Right lung (tissue), 5 donors: ENCODE data around the gene REG1B. TPM values are rescaled to one million over a fixed set of nuclear protein-coding genes. Genes with fewer than 3 reads are reported as not detected.
A peak's percentile ranks its signal among the peaks of the same experiment; 100 is the strongest.
"Not testable (repeated sequence)": the region's sequence is repeated elsewhere in the genome, so short reads cannot be mapped to it uniquely, and the experiment has no call there.

Experiments
- DNase-seq, 2 donors: peaks; one replicate each; pipeline ENCODE4 v3.0.0-alpha.2; 2013
- polyA plus RNA-seq, 5 donors: library from polyadenylated mRNA; unstranded; fragments of 120-200 nt; gene quantifications; one replicate each; pipeline versions ENCODE4 v1.2.1 to v1.2.3, GENCODE V29; 2013; ENCODE audit warnings: inconsistent platforms in 1 of 5, low replicate concordance in 1 of 5; ENCODE audit not compliant: insufficient read length in 5 of 5, insufficient read depth in 1 of 5

The REG1B gene
- polyA plus RNA-seq, 5 donors: not detected

GRCh38 chr2:79084495-79085135 is 3.2 kb downstream of the REG1B start:
- no peak for DNase-seq

DNA sequence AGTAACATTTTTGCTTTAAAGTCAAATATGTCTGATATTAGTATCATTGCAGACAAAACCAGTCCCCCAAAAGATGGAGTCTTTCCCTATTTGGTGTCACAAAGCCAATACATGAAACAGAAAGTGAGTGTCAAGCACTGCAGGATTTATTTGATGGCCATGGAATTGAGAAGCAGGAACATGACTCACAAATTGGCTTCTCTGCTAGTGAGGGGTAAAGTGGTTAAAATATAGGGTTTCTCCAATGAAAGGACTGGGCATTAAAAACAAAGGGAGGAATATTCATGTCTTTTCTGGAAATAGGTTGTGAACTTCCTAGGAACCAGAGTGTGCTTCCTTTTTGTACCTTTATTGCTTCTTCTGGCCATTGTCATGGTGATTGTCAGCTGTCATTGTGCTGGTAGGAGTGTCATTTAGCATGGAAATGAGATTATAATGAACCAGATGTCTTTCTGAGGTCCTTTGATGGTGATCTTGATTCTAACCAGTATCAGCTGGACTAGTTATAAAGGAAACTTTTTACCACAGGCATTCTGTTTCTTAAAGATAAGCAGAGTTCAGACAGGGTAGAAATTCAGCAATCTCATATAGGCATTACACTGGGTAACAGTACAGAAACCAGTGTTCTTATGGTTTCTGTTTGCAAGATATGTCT is 4.1 kb downstream of the REG1B start:
- DNase-seq: no peak

GRCh38 chr2:79082987-79083386 is 4.8 kb downstream of the REG1B start:
- DNase-seq: no peak

- DNase-seq: no peak
These were observed 16.7 kb downstream of the REG1B start for GRCh38 chr2:79071078-79071477.

DNA sequence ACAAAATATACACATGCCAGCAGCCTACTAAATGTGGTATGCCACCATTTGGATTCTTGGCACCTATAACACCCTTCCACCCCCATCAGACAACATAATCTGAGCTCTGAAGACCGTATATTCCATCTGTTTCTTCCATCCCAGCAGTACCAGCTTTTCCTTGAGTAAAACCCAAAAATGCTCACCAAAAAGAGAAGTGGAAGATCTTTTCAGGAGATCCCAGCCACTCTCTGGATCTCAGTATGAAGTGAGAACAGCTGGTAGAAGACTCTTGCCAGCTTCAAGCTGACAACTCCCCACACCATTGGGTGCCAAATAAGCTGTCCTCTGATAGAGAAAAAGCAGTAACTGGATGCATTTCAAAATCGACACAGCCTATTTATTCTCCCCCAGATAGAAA is 22.6 kb downstream of the REG1B start:
- no peak for DNase-seq

DNA sequence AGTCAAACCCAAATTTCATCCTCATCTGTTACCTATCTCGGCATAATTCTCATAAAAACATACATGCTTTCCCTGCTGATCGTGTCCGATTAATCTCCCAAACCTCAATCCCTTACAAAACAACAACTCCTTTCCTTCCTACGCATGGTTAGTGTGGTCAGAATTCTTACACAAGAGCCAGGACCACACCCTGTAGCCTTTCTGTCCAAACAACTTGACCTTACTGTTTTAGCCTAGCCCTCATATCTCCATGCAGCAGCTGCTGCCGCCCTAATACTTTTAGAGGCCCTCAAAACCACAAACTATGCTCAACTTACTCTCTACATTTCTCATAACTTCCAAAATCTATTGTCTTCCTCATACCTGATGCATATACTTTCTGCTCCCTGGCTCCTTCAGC is 33.0 kb downstream of the REG1B start:
- not testable (repeated sequence) for DNase-seq

DNA sequence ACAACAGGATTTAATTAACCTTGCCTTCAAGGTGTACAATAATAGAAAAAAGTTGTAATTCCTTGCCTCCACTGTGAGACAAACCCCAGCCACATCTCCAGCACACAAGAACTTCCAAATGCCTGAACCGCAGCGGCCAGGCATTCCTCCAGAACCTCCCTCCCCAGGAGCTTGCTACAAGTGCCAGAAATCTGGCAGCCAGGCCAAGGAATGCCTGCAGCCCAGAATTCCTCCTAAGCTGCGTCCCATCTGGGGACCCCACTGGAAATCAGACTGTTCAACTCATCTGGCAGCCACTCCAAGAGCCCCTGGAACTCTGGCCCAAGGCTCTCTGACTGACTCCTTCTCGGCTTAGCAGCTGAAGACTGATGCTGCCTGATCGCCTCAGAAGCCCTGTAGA is 34.3 kb downstream of the REG1B start:
- DNase-seq: not testable (repeated sequence)

GRCh38 chr2:79041032-79041448 is 46.8 kb downstream of the REG1B start:
- peak in 1 of 2 donors; percentile 4 for DNase-seq

DNA sequence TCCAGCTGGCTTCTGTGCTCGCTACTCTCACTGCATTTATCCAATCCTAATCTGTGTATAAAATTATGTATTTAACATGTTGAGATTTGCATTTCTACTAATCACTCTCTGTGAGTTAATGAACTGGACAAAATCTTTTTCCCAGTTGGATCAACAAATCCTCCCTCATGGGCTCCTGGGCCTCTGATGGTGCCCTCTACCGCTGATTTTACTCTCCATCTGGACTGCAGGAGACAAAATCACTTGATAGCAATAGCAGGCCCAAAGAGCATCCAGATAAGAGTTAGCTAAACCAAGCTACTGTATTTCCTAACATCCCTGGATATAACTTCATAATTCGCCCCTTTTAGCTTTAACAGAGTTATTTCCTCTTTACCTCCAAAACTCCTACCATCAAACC is 47.8 kb downstream of the REG1B start:
- DNase-seq: no peak

Other genes starting within 250 kb of the REG1B start
- gene REG3G, start 62.3 kb downstream of the REG1B start, polyA plus RNA-seq: not detected
- gene REG1A, start 32.5 kb upstream of the REG1B start, polyA plus RNA-seq: not detected
- not detected for gene REG3A, start 71.8 kb upstream of the REG1B start, polyA plus RNA-seq